CD4-positive, alpha-beta memory T cell (primary cell): ENCODE data around the gene NFE2L2. TPM values are rescaled to one million over a fixed set of nuclear protein-coding genes. Genes with fewer than 3 reads are reported as not detected.

Experiments used
- CTCF ChIA-PET: fragments of 350-600 bp; sonication (Branson Sonifier 250); formaldehyde crosslinking; loops from one replicate; lab custom pipeline; 2021; ENCODE audit warnings: inconsistent platforms; ENCODE audit not compliant: partially characterized antibody; lab: Charles Lee
- POLR2A ChIA-PET: fragments of 350-600 bp; sonication (Branson Sonifier 250); formaldehyde crosslinking; loops from one replicate; lab custom pipeline; 2021; ENCODE audit not compliant: partially characterized antibody; lab: Charles Lee
- DNase-seq, 5 donors: peaks; one replicate each; pipeline versions ENCODE4 v3.0.0 to v3.0.0-alpha.2; 2020 to 2022; ENCODE audit warnings: mixed read lengths in 1 of 5
- H3K27ac ChIP-seq: one replicate; pipeline ENCODE4 v1.7.0; 2013; ENCODE audit warnings: low read depth, low read length
- H3K27me3 ChIP-seq: 2 replicates; pipeline ENCODE4 v1.7.0; 2013; ENCODE audit warnings: mild to moderate bottlenecking, low read length, moderate library complexity; ENCODE audit not compliant: insufficient read depth
- H3K36me3 ChIP-seq: 2 replicates; pipeline ENCODE4 v1.7.0; 2013; ENCODE audit warnings: mild to moderate bottlenecking, low read length, moderate library complexity; ENCODE audit not compliant: insufficient read depth
- H3K4me1 ChIP-seq: 2 replicates; pipeline ENCODE4 v1.7.0; 2013; ENCODE audit warnings: mild to moderate bottlenecking, low read length, moderate library complexity; ENCODE audit not compliant: insufficient read depth
- H3K4me3 ChIP-seq, 2 donors: one replicate each; pipeline ENCODE4 v1.7.0; 2013; ENCODE audit warnings: low read length in 2 of 2, mild to moderate bottlenecking in 1 of 2
- H3K9me3 ChIP-seq, 2 donors: one replicate each; pipeline ENCODE4 v1.7.0; 2013; ENCODE audit warnings: low read length in 2 of 2, control low read depth in 1 of 2; ENCODE audit not compliant: control insufficient read depth in 1 of 2
- H3K27ac Mint-ChIP-seq, 7 donors: one replicate each; pipeline ENCODE4 v1.8.0; 2020 to 2021; ENCODE audit warnings: mixed read lengths in 7 of 7, mild to moderate bottlenecking in 6 of 7, inconsistent platforms in 3 of 7, moderate library complexity in 3 of 7
- H3K27me3 Mint-ChIP-seq, 2 donors: one replicate each; pipeline ENCODE4 v1.8.0; 2020 to 2021; ENCODE audit warnings: mixed read lengths in 2 of 2
- H3K36me3 Mint-ChIP-seq, 2 donors: one replicate each; pipeline ENCODE4 v1.8.0; 2020 to 2021; ENCODE audit warnings: mixed read lengths in 2 of 2, inconsistent platforms in 1 of 2, mild to moderate bottlenecking in 1 of 2
- H3K4me1 Mint-ChIP-seq, 4 donors: one replicate each; pipeline ENCODE4 v1.8.0; 2020 to 2021; ENCODE audit warnings: mixed read lengths in 4 of 4, mild to moderate bottlenecking in 1 of 4
- H3K4me3 Mint-ChIP-seq, 8 donors: one replicate each; pipeline ENCODE4 v1.8.0; 2020 to 2021; ENCODE audit warnings: mixed read lengths in 8 of 8, mild to moderate bottlenecking in 7 of 8, moderate library complexity in 6 of 8, inconsistent platforms in 3 of 8
- H3K9me3 Mint-ChIP-seq, 8 donors: one replicate each; pipeline ENCODE4 v1.8.0; 2020 to 2021; ENCODE audit warnings: mixed read lengths in 8 of 8, mild to moderate bottlenecking in 5 of 8, inconsistent platforms in 3 of 8, moderate library complexity in 1 of 8
- intact Hi-C: fragments of 100-400 bp; cut with micrococcal nuclease; formaldehyde crosslinking; loops from one replicate; pipeline ENCODE4 v1.15.1; 2023
- polyA plus RNA-seq, 2 donors: library from polyadenylated mRNA; unstranded; fragments of 300-500 nt; fragmentation: Illumina TruSeq; gene quantifications; one replicate each; pipeline ENCODE4 v1.2.3, GENCODE V29; 2021
- total RNA-seq, 2 experiments: library from RNA; stranded (reverse); gene quantifications; one replicate each; pipeline ENCODE4 v1.2.3, GENCODE V29; 2021

NFE2L2 gene
- total and polyA plus RNA-seq, 4 experiments from 2014 or later, result 39.6 to 86.9 (median 75.2) TPM

- H3K9me3 Mint-ChIP-seq, result peaks cover 0 to 9% (median 0%) of the 10 kb centered on the region in 8 donors
Observed at GRCh38 chr2:177212106-177212890, 52.2 kb downstream of the NFE2L2 start, which contains the start of gene HNRNPA3. HNRNPA3 (plus strand) TSS chr2:177212794; CDS start chr2:177212800, 6 bp downstream.

GRCh38 chr2:177211576-177212105, 52.9 kb downstream of the NFE2L2 start:
- Mint-ChIP-seq H3K27ac (peak overlapping the region; percentile 98 to 100 (median 99)), H3K27me3 (no peaks in the 10 kb centered on the region), H3K4me3 (peak overlapping the region; percentile 86 to 98 (median 93)), H3K9me3 (peaks cover 0 to 9% (median 0%) of the 10 kb centered on the region in 8 donors), H3K36me3 (peaks cover 18 to 44% of the 10 kb centered on the region in 2 donors), H3K4me1 (peaks cover 25 to 60% (median 35%) of the 10 kb centered on the region in 4 donors)
- no peaks in the 10 kb centered on the region for H3K27me3 ChIP-seq
- H3K4me3 ChIP-seq, result peak overlapping the region; percentile 34 to 99
- ChIA-PET CTCF (interaction anchor here (0.8 to 1.7 kb wide), 10 partner anchors 10 to 125 kb away, joined by 3 to 35 read pairs (median 5); partner anchors contain the start of gene NFE2L2), POLR2A (interaction anchor here (0.6 to 5.0 kb wide), 22 partner anchors 10 to 561 kb away, joined by 3 to 260 read pairs (median 4); partner anchors contain the start of genes AGPS and NFE2L2)
- DNase-seq, result no peak
- H3K36me3 ChIP-seq, result peaks cover 18% of the 10 kb centered on the region
- peak overlapping the region; percentile 100 for H3K27ac ChIP-seq
- H3K9me3 ChIP-seq, result no peaks in the 10 kb centered on the region
- peaks cover 48% of the 10 kb centered on the region for H3K4me1 ChIP-seq
- intact Hi-C loops, result loop anchor here (1.0 to 2.0 kb wide), 6 partner anchors 19 to 1239 kb away; partner anchors contain the start of genes PJVK and PRKRA

More at GRCh38 chr2:177212106-177212890, 52.2 kb downstream of the NFE2L2 start, which contains the start of gene HNRNPA3:
- peaks cover 24 to 49% of the 10 kb centered on the region in 2 donors for H3K36me3 Mint-ChIP-seq
- intact Hi-C loops, result loop anchor here (1.0 to 2.0 kb wide), 6 partner anchors 19 to 1239 kb away; partner anchors contain the start of genes PJVK and PRKRA
- peak within 1 kb of the TSS; percentile 98 to 100 (median 99) for H3K27ac Mint-ChIP-seq
- H3K36me3 ChIP-seq, result peaks cover 25% of the 10 kb centered on the region
- ChIA-PET CTCF (interaction anchor here (0.8 to 1.7 kb wide), 10 partner anchors 11 to 124 kb away, joined by 3 to 35 read pairs (median 5); partner anchors contain the start of gene NFE2L2), POLR2A (interaction anchor here (0.6 to 5.0 kb wide), 23 partner anchors 9 to 560 kb away, joined by 3 to 260 read pairs (median 5); partner anchors contain the start of genes AGPS and NFE2L2)
- DNase-seq, result peak; percentile 99 to 100 (median 100)
- no peaks in the 10 kb centered on the region for H3K27me3 ChIP-seq
- peak within 1 kb of the TSS; percentile 100 for H3K27ac ChIP-seq
- H3K4me3 ChIP-seq, result peak within 1 kb of the TSS; percentile 98 to 99
- peaks cover 55% of the 10 kb centered on the region for H3K4me1 ChIP-seq
- peaks cover 26 to 66% (median 38%) of the 10 kb centered on the region in 4 donors for H3K4me1 Mint-ChIP-seq
- peak within 1 kb of the TSS; percentile 86 to 98 (median 95) for H3K4me3 Mint-ChIP-seq
- no peaks in the 10 kb centered on the region for H3K9me3 ChIP-seq
- no peaks in the 10 kb centered on the region for H3K27me3 Mint-ChIP-seq

- no peaks in the 10 kb centered on the region for H3K9me3 ChIP-seq
- H3K9me3 Mint-ChIP-seq, result peaks cover 0 to 8% (median 0%) of the 10 kb centered on the region in 8 donors
- no peak for DNase-seq
- ChIA-PET CTCF (interaction anchor here (0.8 to 1.7 kb wide), 11 partner anchors 10 to 125 kb away, joined by 3 to 35 read pairs (median 4); partner anchors contain the start of gene NFE2L2), POLR2A (interaction anchor here (0.6 to 5.0 kb wide), 19 partner anchors 9 to 183 kb away, joined by 3 to 260 read pairs (median 7); partner anchors contain the start of genes AGPS and NFE2L2)
- intact Hi-C loops, result no loop called here
- H3K27me3 ChIP-seq, result no peaks in the 10 kb centered on the region
- peaks cover 13 to 39% of the 10 kb centered on the region in 2 donors for H3K36me3 Mint-ChIP-seq
- H3K4me3 ChIP-seq, result peak overlapping the region in 1 of 2 donors; percentile 99
- peak overlapping the region; percentile 86 to 98 (median 93) for H3K4me3 Mint-ChIP-seq
- H3K27ac ChIP-seq, result peak overlapping the region; percentile 100
- H3K4me1 Mint-ChIP-seq, result peaks cover 22 to 55% (median 34%) of the 10 kb centered on the region in 4 donors
- no peaks in the 10 kb centered on the region for H3K27me3 Mint-ChIP-seq
- H3K4me1 ChIP-seq, result peaks cover 43% of the 10 kb centered on the region
- H3K27ac Mint-ChIP-seq, result peak overlapping the region; percentile 98 to 100 (median 99)
- H3K36me3 ChIP-seq, result peaks cover 13% of the 10 kb centered on the region
Observed at GRCh38 chr2:177211169-177211568, 53.4 kb downstream of the NFE2L2 start.

GRCh38 chr2:177207101-177207500, 57.4 kb downstream of the NFE2L2 start:
- intact Hi-C loops, result no loop called here
- peaks cover 0 to under 1% (median 0%) of the 10 kb centered on the region in 8 donors for H3K9me3 Mint-ChIP-seq
- H3K27me3 ChIP-seq, result no peaks in the 10 kb centered on the region
- no peaks in the 10 kb centered on the region for H3K9me3 ChIP-seq
- H3K27ac Mint-ChIP-seq, result peak overlapping the region in 2 of 7 donors; percentile 46 to 60
- H3K4me3 ChIP-seq, result no peak overlapping the region
- ChIA-PET POLR2A (no interaction called here), CTCF (no interaction called here)
- no peak for DNase-seq
- peaks cover 16% of the 10 kb centered on the region for H3K4me1 ChIP-seq
- H3K27ac ChIP-seq, result no peak overlapping the region
- H3K36me3 ChIP-seq, result no peaks in the 10 kb centered on the region
- no peak overlapping the region for H3K4me3 Mint-ChIP-seq
- H3K36me3 Mint-ChIP-seq, result peaks cover 0 to 5% of the 10 kb centered on the region in 2 donors
- peaks cover 9 to 17% (median 17%) of the 10 kb centered on the region in 4 donors for H3K4me1 Mint-ChIP-seq
- no peaks in the 10 kb centered on the region for H3K27me3 Mint-ChIP-seq

GRCh38 chr2:177204417-177204816, 60.1 kb downstream of the NFE2L2 start:
- Mint-ChIP-seq H3K9me3 (no peaks in the 10 kb centered on the region), H3K27me3 (no peaks in the 10 kb centered on the region), H3K4me1 (peaks cover 0 to 6% (median 3%) of the 10 kb centered on the region in 4 donors), H3K27ac (no peak overlapping the region), H3K36me3 (no peaks in the 10 kb centered on the region), H3K4me3 (no peak overlapping the region)
- Histone ChIP-seq H3K27ac (no peak overlapping the region), H3K36me3 (no peaks in the 10 kb centered on the region), H3K4me1 (no peaks in the 10 kb centered on the region), H3K27me3 (no peaks in the 10 kb centered on the region), H3K4me3 (no peak overlapping the region), H3K9me3 (no peaks in the 10 kb centered on the region)
- intact Hi-C loops, result no loop called here
- ChIA-PET POLR2A (no interaction called here), CTCF (no interaction called here)
- no peak for DNase-seq

- no peaks in the 10 kb centered on the region for H3K36me3 ChIP-seq
- POLR2A ChIA-PET, result interaction anchor here (3.1 kb wide), 1 partner anchor 10 kb away, joined by 13 read pairs; the partner anchor contains the start of gene HNRNPA3
- Mint-ChIP-seq H3K27me3 (no peaks in the 10 kb centered on the region), H3K4me1 (peaks cover 0 to 4% (median 3%) of the 10 kb centered on the region in 4 donors), H3K4me3 (peak overlapping the region in 1 of 8 donors; percentile 36), H3K27ac (peak overlapping the region in 1 of 7 donors; percentile 81), H3K9me3 (no peaks in the 10 kb centered on the region), H3K36me3 (no peaks in the 10 kb centered on the region)
- CTCF ChIA-PET, result interaction anchor here (1.2 to 2.0 kb wide), 6 partner anchors 10 to 132 kb away, joined by 3 to 10 read pairs (median 5); partner anchors contain the start of gene NFE2L2
- H3K4me1 ChIP-seq, result no peaks in the 10 kb centered on the region
- H3K4me3 ChIP-seq, result no peak overlapping the region
- H3K27me3 ChIP-seq, result no peaks in the 10 kb centered on the region
- no peak for DNase-seq
- H3K27ac ChIP-seq, result no peak overlapping the region
- intact Hi-C loops, result no loop called here
- H3K9me3 ChIP-seq, result no peaks in the 10 kb centered on the region
Observed at GRCh38 chr2:177201919-177202346, 62.6 kb downstream of the NFE2L2 start.
